SK-N-MC (cell line): ENCODE data around the gene BHLHE40.

Experiments
- DNase-seq: peaks from one replicate; pipeline ENCODE4 v3.0.0-alpha.2; 2011; ENCODE audit warnings: low read depth, low spot score
- H3K27ac ChIP-seq: fragments of 200-600 bp; sonication (generic); 2 replicates; pipeline ENCODE4 v1.5.1; 2016; ENCODE audit warnings: mixed run types
- H3K36me3 ChIP-seq: fragments of 200-600 bp; sonication (generic); 2 replicates; pipeline ENCODE4 v1.6.1; 2017; ENCODE audit warnings: antibody characterized with exemption, low read length, mixed read lengths; ENCODE audit not compliant: insufficient read depth
- H3K4me3 ChIP-seq: fragments of 200-600 bp; sonication (generic); 2 replicates; pipeline ENCODE4 v1.5.1; 2016
- H3K9ac ChIP-seq: fragments of 200-600 bp; sonication (generic); 2 replicates; pipeline ENCODE4 v1.8.0; 2017; ENCODE audit warnings: mixed run types, mixed read lengths; ENCODE audit not compliant: insufficient read length
- H3K9me3 ChIP-seq: fragments of 200-600 bp; sonication (generic); 2 replicates; pipeline ENCODE4 v1.6.1; 2017; ENCODE audit warnings: low read depth, mild to moderate bottlenecking, antibody characterized with exemption, low read length, moderate library complexity, mixed read lengths
- EZH2 ChIP-seq: fragments of 200-600 bp; sonication (generic); IDR thresholded peaks from one replicate; pipeline ENCODE4 v1.6.1; 2017; ENCODE audit warnings: antibody characterized with exemption
- FOXP2 ChIP-seq: optimal IDR thresholded peaks from 2 replicates; pipeline ENCODE3; 2011; ENCODE audit warnings: mild to moderate bottlenecking, moderate library complexity; ENCODE audit not compliant: insufficient read depth; ENCODE audit errors: extremely low read length, control extremely low read depth
- POLR2AphosphoS5 ChIP-seq: IDR thresholded peaks from 2 replicates; pipeline ENCODE4 v1.6.1; 2012; ENCODE audit warnings: mild to moderate bottlenecking, low read depth, low read length, borderline replicate concordance

Gene BHLHE40

GRCh38 chr3:4993276-4994143 lies 14.3 kb downstream of the BHLHE40 start:
- no peak for DNase-seq
- Histone ChIP-seq H3K27ac (no peak overlapping the region), H3K9ac (no peak overlapping the region), H3K4me3 (no peak overlapping the region), H3K9me3 (no peaks in the 10 kb centered on the region), H3K36me3 (no peaks in the 10 kb centered on the region)
- no peak for TF ChIP-seq EZH2
- no peak for TF ChIP-seq POLR2AphosphoS5
- no peak for TF ChIP-seq FOXP2

- H3K9ac ChIP-seq = no peak overlapping the region
- TF ChIP-seq POLR2AphosphoS5 (no peak), EZH2 (no peak), FOXP2 (no peak)
- H3K4me3 ChIP-seq = no peak overlapping the region
Observed at GRCh38 chr3:4994144-4994730, 15.0 kb downstream of the BHLHE40 start.

GRCh38 chr3:4994823-4995499 lies 15.7 kb downstream of the BHLHE40 start:
- no peak overlapping the region for H3K9ac ChIP-seq
- no peak for DNase-seq
- no peak for TF ChIP-seq EZH2
- no peak for TF ChIP-seq POLR2AphosphoS5
- no peak for TF ChIP-seq FOXP2
- no peaks in the 10 kb centered on the region for H3K9me3 ChIP-seq
- no peaks in the 10 kb centered on the region for H3K36me3 ChIP-seq
- H3K27ac ChIP-seq = no peak overlapping the region
- H3K4me3 ChIP-seq = no peak overlapping the region

More at GRCh38 chr3:4994144-4994730, 15.0 kb downstream of the BHLHE40 start:
- H3K27ac ChIP-seq = no peak overlapping the region
- no peaks in the 10 kb centered on the region for H3K36me3 ChIP-seq
- no peaks in the 10 kb centered on the region for H3K9me3 ChIP-seq
- DNase-seq = no peak

GRCh38 chr3:4995500-4996053 lies 16.3 kb downstream of the BHLHE40 start:
- Histone ChIP-seq H3K4me3 (no peak overlapping the region), H3K9me3 (no peaks in the 10 kb centered on the region), H3K9ac (no peak overlapping the region), H3K36me3 (no peaks in the 10 kb centered on the region), H3K27ac (no peak overlapping the region)
- DNase-seq = no peak
- TF ChIP-seq FOXP2 (no peak), POLR2AphosphoS5 (no peak), EZH2 (no peak)

GRCh38 chr3:4996223-4996765 lies 17.1 kb downstream of the BHLHE40 start:
- no peak for DNase-seq
- no peaks in the 10 kb centered on the region for H3K36me3 ChIP-seq
- no peak overlapping the region for H3K27ac ChIP-seq
- TF ChIP-seq FOXP2 (no peak), EZH2 (no peak), POLR2AphosphoS5 (no peak)
- no peak overlapping the region for H3K4me3 ChIP-seq
- no peak overlapping the region for H3K9ac ChIP-seq
- no peaks in the 10 kb centered on the region for H3K9me3 ChIP-seq

GRCh38 chr3:4996771-4997291 lies 17.6 kb downstream of the BHLHE40 start:
- no peaks in the 10 kb centered on the region for H3K9me3 ChIP-seq
- no peak overlapping the region for H3K9ac ChIP-seq
- H3K27ac ChIP-seq = no peak overlapping the region
- DNase-seq = no peak
- H3K36me3 ChIP-seq = no peaks in the 10 kb centered on the region
- TF ChIP-seq POLR2AphosphoS5 (no peak), FOXP2 (no peak), EZH2 (no peak)
- H3K4me3 ChIP-seq = no peak overlapping the region

- no peaks in the 10 kb centered on the region for H3K36me3 ChIP-seq
- no peak overlapping the region for H3K9ac ChIP-seq
- H3K4me3 ChIP-seq = no peak overlapping the region
- no peak overlapping the region for H3K27ac ChIP-seq
- no peaks in the 10 kb centered on the region for H3K9me3 ChIP-seq
- TF ChIP-seq FOXP2 (no peak), POLR2AphosphoS5 (no peak), EZH2 (no peak)
- no peak for DNase-seq
Observed at GRCh38 chr3:4997946-4998345, 18.7 kb downstream of the BHLHE40 start.
